GM12878 (cell line): ENCODE measurements around the gene ZNF282. TPM values are rescaled to one million over a fixed set of nuclear protein-coding genes. Genes with fewer than 3 reads are reported as not detected.

Experiments
- ATAC-seq: fragments of 200-7000 bp; cut with Tn5 transposase; 3 replicates; pipeline ENCODE4 v1.9.1; 2020; ENCODE audit warnings: mild to moderate bottlenecking, moderate library complexity
- BruUV-seq: library from RNA; stranded (reverse); fragments of 400-500 nt; replicated peaks from 2 replicates; lab custom pipeline; 2021; lab: Mats Ljungman, UMichigan
- CTCF ChIA-PET: fragments of 300-600 bp; sonication (Branson Sonifier 250); formaldehyde crosslinking; extraction: SDS; loops from one replicate; lab custom pipeline; 2021; ENCODE audit warnings: inconsistent platforms; lab: Yijun Ruan, JAX
- POLR2A ChIA-PET: fragments of 350-600 bp; formaldehyde crosslinking; extraction: SDS; loops from one replicate; lab custom pipeline; 2021; ENCODE audit warnings: inconsistent platforms; lab: Charles Lee
- RAD21 ChIA-PET: fragments of 300-600 bp; sonication (Branson Sonifier 250); formaldehyde crosslinking; loops from one replicate; lab custom pipeline; 2023; ENCODE audit warnings: antibody characterized with exemption; ENCODE audit not compliant: unreplicated experiment; lab: Charles Lee
- SMC1A ChIA-PET: fragments of 300-600 bp; sonication (Branson Sonifier 250); formaldehyde crosslinking; loops from one replicate; lab custom pipeline; 2023; ENCODE audit not compliant: unreplicated experiment, uncharacterized antibody; lab: Charles Lee
- DNase-seq: peaks from one replicate; pipeline ENCODE4 v3.0.0-alpha.2; 2011; ENCODE audit warnings: low read depth, low spot score
- FAIRE-seq: peaks from 3 replicates; lab custom pipeline; 2011; peaks lifted over from hg19 to GRCh38; lab: Jason Lieb, UNC
- H2AFZ ChIP-seq: 2 replicates; pipeline ENCODE4 v1.6.0; 2011; ENCODE audit warnings: low read depth, low read length, control low read depth; ENCODE audit not compliant: control insufficient read depth
- H3K27ac ChIP-seq: 2 replicates; pipeline ENCODE4 v1.5.1; 2011; ENCODE audit warnings: control low read depth; ENCODE audit not compliant: control insufficient read depth, insufficient read depth
- H3K27me3 ChIP-seq, 2 experiments: replicated peaks in 1 of 2; 2 replicates each; pipeline versions ENCODE4 v1.6.0 to v1.6.1; 2011; ENCODE audit warnings: low read length in 1 of 2; ENCODE audit not compliant: control insufficient read depth in 2 of 2, insufficient read depth in 2 of 2
- H3K36me3 ChIP-seq, 2 experiments: 2 replicates each; pipeline ENCODE4 v1.5.1; 2011; ENCODE audit warnings: low read length in 1 of 2; ENCODE audit not compliant: control insufficient read depth in 2 of 2, insufficient read depth in 2 of 2
- H3K4me1 ChIP-seq: 2 replicates; pipeline ENCODE4 v1.6.1; 2011; ENCODE audit warnings: mild to moderate bottlenecking, low read length, moderate library complexity, mixed read lengths; ENCODE audit not compliant: control insufficient read depth, insufficient read depth
- H3K4me2 ChIP-seq: 2 replicates; pipeline ENCODE4 v1.6.0; 2011; ENCODE audit warnings: control low read depth; ENCODE audit not compliant: control insufficient read depth, insufficient read depth
- H3K4me3 ChIP-seq: fragments of 200-600 bp; sonication (generic); 2 replicates; pipeline ENCODE4 v1.5.1; 2016
- H3K79me2 ChIP-seq: 2 replicates; pipeline ENCODE4 v1.6.0; 2011; ENCODE audit warnings: low read length; ENCODE audit not compliant: control insufficient read depth, insufficient read depth
- H3K9ac ChIP-seq: 2 replicates; pipeline ENCODE4 v1.8.0; 2011; ENCODE audit warnings: low read length, control low read depth, mixed read lengths; ENCODE audit not compliant: control insufficient read depth, insufficient read depth
- H3K9me3 ChIP-seq: replicated peaks from 3 replicates; pipeline ENCODE4 v1.5.1; 2011; ENCODE audit warnings: mild to moderate bottlenecking, low read length; ENCODE audit not compliant: control insufficient read depth, insufficient read depth
- H4K20me1 ChIP-seq: 2 replicates; pipeline ENCODE4 v1.6.0; 2011; ENCODE audit not compliant: control insufficient read depth, insufficient read depth
- BCL11A ChIP-seq: IDR thresholded peaks from 2 replicates; pipeline ENCODE4 v1.6.1; 2011; ENCODE audit warnings: low read depth, low read length
- ESRRA ChIP-seq: IDR thresholded peaks from 2 replicates; pipeline ENCODE4 v1.6.1; 2012; ENCODE audit warnings: mild to moderate bottlenecking, low read length, improper control_type of control experiment
- IKZF1 ChIP-seq: fragments of 450-650 bp; conservative IDR thresholded peaks from 2 replicates; pipeline ENCODE4 v1.6.1; 2017; ENCODE audit warnings: antibody characterized with exemption, mild to moderate bottlenecking
- NFYA ChIP-seq: IDR thresholded peaks from 2 replicates; pipeline ENCODE4 v1.6.1; 2011; ENCODE audit warnings: low read depth, mild to moderate bottlenecking, low read length, improper control_type of control experiment, borderline replicate concordance
- RBBP5 ChIP-seq: fragments of 200-600 bp; sonication (generic); conservative IDR thresholded peaks from 2 replicates; pipeline ENCODE4 v1.6.1; 2016
- RCOR1 ChIP-seq: conservative IDR thresholded peaks from 2 replicates; pipeline ENCODE4 v1.6.1; 2012; ENCODE audit warnings: low read depth, low read length, improper control_type of control experiment
- SIX5 ChIP-seq: IDR thresholded peaks from 2 replicates; pipeline ENCODE4 v1.6.1; 2011; ENCODE audit warnings: mild to moderate bottlenecking, low read depth, low read length, moderate library complexity; ENCODE audit not compliant: severe bottlenecking
- SMAD1 ChIP-seq: fragments of 450-650 bp; IDR thresholded peaks from 2 replicates; pipeline ENCODE4 v1.6.1; 2018; ENCODE audit warnings: mild to moderate bottlenecking, low read depth; ENCODE audit not compliant: partially characterized antibody
- SMAD5 ChIP-seq: IDR thresholded peaks from 2 replicates; pipeline ENCODE4 v1.6.1; 2016; ENCODE audit warnings: antibody characterized with exemption, low read depth
- STAT3 ChIP-seq: IDR thresholded peaks from 2 replicates; pipeline ENCODE4 v1.6.1; 2011; ENCODE audit warnings: low read depth, low read length, improper control_type of control experiment
- TCF12 ChIP-seq: IDR thresholded peaks from 2 replicates; pipeline ENCODE4 v1.6.1; 2011; ENCODE audit warnings: low read depth, mild to moderate bottlenecking, low read length
- WGBS: methylation state at CpG from one replicate; pipeline ENCODE4 v1.1.6; 2016; ENCODE audit warnings: low lambda C conversion rate; ENCODE audit not compliant: insufficient replicate concordance, insufficient coverage; ENCODE audit errors: missing lambda C conversion rate; 5-methylcytosine and 5-hydroxymethylcytosine counted together
- in situ Hi-C: fragments of 300-500 bp; cut with MboI; formaldehyde crosslinking; loops from 9 replicates; pipeline ENCODE4 v1.14.3; 2018; ENCODE audit warnings: mixed read lengths
- intact Hi-C: fragments of 100-400 bp; cut with micrococcal nuclease; formaldehyde crosslinking; loops from one replicate; pipeline ENCODE4 v1.14.2; 2022; ENCODE audit not compliant: unreplicated experiment
- polyA plus RNA-seq, 11 experiments: library from polyadenylated mRNA; depleted of rRNA in 4 of 11; unstranded in 6 of 11; stranded (reverse) in 5 of 11; fragments of >200 nt; fragmentation: Nextera tagmentation in 4 of 11; fragmentation: Illumina TruSeq in 1 of 11; extraction: Ambion mirVana in 4 of 11; extraction: Trizol in 1 of 11; gene quantifications; 1 replicate in 1 of 11; 2 replicates in 10 of 11; pipeline versions ENCODE4 v1.2.1 to v1.2.3, GENCODE V29; 2011 to 2016; ENCODE audit warnings: inconsistent platforms in 2 of 11, missing spikeins in 2 of 11, low read depth in 1 of 11
- total RNA-seq, 4 experiments: library from RNA; depleted of rRNA in 3 of 4; stranded (reverse); fragments of >200 nt in 3 of 4; fragmentation: Illumina TruSeq in 1 of 4; extraction: Trizol in 1 of 4; gene quantifications; 2 replicates each; pipeline versions ENCODE4 v1.2.1 to v1.2.3, GENCODE V29; 2013 to 2021
- TF ChIP-seq, protein P1 (sequence below): fragments of 450-650 bp; IDR thresholded peaks from 2 replicates; pipeline ENCODE4 v1.6.1; 2017; ENCODE audit warnings: borderline replicate concordance
- TF ChIP-seq, protein P2 (sequence below): fragments of 450-650 bp; IDR thresholded peaks from 2 replicates; pipeline ENCODE4 v1.6.1; 2017; ENCODE audit warnings: mild to moderate bottlenecking, moderate library complexity

The ZNF282 gene
- total and polyA plus RNA-seq, 10 of the 15 experiments (the other 5 are each of a cell fraction or from before 2014, with no cell fraction given): 0.35 to 28.4 (median 8.1) TPM

DNA sequence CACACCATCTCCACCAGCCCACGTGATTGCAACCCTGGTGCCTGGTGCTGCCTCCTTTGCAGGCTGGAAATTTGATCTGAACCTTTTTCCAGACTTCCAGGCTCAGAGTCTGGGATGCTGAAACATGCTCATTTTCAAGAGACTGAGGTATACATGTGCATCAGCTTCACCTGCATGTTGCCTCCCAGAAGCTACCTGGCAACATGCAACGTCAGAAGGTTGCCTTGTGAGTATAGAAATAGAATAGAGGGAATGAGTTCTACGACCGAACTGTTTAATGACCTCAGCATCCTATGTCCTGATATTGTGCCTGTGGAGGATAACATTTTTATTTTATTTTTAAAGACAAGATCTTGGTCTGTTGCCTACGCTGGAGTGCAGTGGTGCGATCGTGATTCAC is 42.2 kb downstream of the ZNF282 start:
- Histone ChIP-seq H4K20me1 (no peaks in the 10 kb centered on the region), H3K27ac (no peak overlapping the region), H3K9ac (no peak overlapping the region), H3K4me2 (no peak overlapping the region), H3K9me3 (peaks cover 2% of the 10 kb centered on the region; the same call in 2 of the 3 replicates), H3K27me3 (no peaks in the 10 kb centered on the region), H3K36me3 (no peaks in the 10 kb centered on the region), H3K4me3 (no peak overlapping the region), H3K79me2 (peaks cover 20% of the 10 kb centered on the region), H2AFZ (no peak overlapping the region), H3K4me1 (peaks cover 10% of the 10 kb centered on the region)
- no peak for FAIRE-seq
- no TSS peak for BruUV-seq
- TF ChIP-seq STAT3 (no peak), RBBP5 (no peak), ESRRA (no peak)
- in situ Hi-C loops: no loop called here
- CTCF ChIA-PET: interaction anchor here (1.4 kb wide), 1 partner anchor 11 kb away, joined by 3 read pairs; no protein-coding TSS in a partner anchor
- intact Hi-C loops: loop anchor here (5.0 kb wide), 3 partner anchors 40 to 110 kb away; partner anchors contain the start of genes ZNF282, ZNF398 and ZNF425
- POLR2A ChIA-PET: no interaction called here
- no peak for ATAC-seq
- RAD21 ChIA-PET: no interaction called here
- no peak for DNase-seq
- SMC1A ChIA-PET: interaction anchor here (0.6 to 1.3 kb wide), 3 partner anchors 9 to 72 kb away, joined by 3 read pairs; no protein-coding TSS in a partner anchor
- 82% methylated on average over 7 of the region's 7 CpGs for WGBS

DNA sequence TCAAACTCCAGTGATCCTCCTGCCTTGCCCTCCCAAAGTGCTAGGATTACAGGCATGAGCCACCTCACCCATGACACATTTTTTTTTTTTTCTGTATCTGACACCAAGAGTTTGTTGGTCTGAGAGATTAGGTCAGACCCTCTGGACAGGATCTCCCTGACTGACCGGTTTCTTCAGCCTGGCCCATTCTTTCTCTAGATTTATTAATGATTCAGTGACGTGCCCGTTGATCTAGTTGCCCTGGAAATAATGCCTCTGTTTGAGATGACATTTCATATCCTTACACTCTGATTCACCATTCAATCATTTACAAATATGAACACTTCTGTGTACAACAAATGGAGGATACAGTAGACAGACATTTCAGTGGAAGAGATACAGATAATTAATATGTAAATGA is 42.7 kb downstream of the ZNF282 start:
- intact Hi-C loops (loop anchor here (5.0 kb wide), 3 partner anchors 41 to 111 kb away; partner anchors contain the start of genes ZNF282, ZNF398 and ZNF425), in situ Hi-C loops (no loop called here)
- H3K4me3 ChIP-seq: no peak overlapping the region
- H3K36me3 ChIP-seq: no peaks in the 10 kb centered on the region
- no peak overlapping the region for H3K9ac ChIP-seq
- H3K4me2 ChIP-seq: no peak overlapping the region; the same call in 1 of the 2 replicates
- ATAC-seq (no peak), DNase-seq (no peak), FAIRE-seq (no peak)
- H3K27ac ChIP-seq: no peak overlapping the region
- H4K20me1 ChIP-seq: no peaks in the 10 kb centered on the region
- WGBS: 85% methylated on average over 3 of the region's 3 CpGs
- BruUV-seq: no TSS peak
- H3K27me3 ChIP-seq: no peaks in the 10 kb centered on the region
- POLR2A ChIA-PET: no interaction called here
- CTCF ChIA-PET: interaction anchor here (0.8 kb wide), 1 partner anchor 42 kb away, joined by 4 read pairs; the partner anchor contains the start of gene ZNF282
- H3K79me2 ChIP-seq: peaks cover 20% of the 10 kb centered on the region
- SMC1A ChIA-PET: interaction anchor here (0.6 kb wide), 2 partner anchors 72 to 147 kb away, joined by 3 read pairs; partner anchors contain the start of gene ZNF786
- peaks cover 10% of the 10 kb centered on the region for H3K4me1 ChIP-seq
- H2AFZ ChIP-seq: no peak overlapping the region
- RAD21 ChIA-PET: interaction anchor here (0.9 kb wide), 1 partner anchor 44 kb away, joined by 3 read pairs; no protein-coding TSS in a partner anchor
- peaks cover 2% of the 10 kb centered on the region; the same call in 2 of the 3 replicates for H3K9me3 ChIP-seq
- TF ChIP-seq, protein P1, sequence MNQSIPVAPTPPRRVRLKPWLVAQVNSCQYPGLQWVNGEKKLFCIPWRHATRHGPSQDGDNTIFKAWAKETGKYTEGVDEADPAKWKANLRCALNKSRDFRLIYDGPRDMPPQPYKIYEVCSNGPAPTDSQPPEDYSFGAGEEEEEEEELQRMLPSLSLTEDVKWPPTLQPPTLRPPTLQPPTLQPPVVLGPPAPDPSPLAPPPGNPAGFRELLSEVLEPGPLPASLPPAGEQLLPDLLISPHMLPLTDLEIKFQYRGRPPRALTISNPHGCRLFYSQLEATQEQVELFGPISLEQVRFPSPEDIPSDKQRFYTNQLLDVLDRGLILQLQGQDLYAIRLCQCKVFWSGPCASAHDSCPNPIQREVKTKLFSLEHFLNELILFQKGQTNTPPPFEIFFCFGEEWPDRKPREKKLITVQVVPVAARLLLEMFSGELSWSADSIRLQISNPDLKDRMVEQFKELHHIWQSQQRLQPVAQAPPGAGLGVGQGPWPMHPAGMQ: no peak
- no peak for TF ChIP-seq TCF12
- no peak for TF ChIP-seq NFYA
- TF ChIP-seq, protein P2, sequence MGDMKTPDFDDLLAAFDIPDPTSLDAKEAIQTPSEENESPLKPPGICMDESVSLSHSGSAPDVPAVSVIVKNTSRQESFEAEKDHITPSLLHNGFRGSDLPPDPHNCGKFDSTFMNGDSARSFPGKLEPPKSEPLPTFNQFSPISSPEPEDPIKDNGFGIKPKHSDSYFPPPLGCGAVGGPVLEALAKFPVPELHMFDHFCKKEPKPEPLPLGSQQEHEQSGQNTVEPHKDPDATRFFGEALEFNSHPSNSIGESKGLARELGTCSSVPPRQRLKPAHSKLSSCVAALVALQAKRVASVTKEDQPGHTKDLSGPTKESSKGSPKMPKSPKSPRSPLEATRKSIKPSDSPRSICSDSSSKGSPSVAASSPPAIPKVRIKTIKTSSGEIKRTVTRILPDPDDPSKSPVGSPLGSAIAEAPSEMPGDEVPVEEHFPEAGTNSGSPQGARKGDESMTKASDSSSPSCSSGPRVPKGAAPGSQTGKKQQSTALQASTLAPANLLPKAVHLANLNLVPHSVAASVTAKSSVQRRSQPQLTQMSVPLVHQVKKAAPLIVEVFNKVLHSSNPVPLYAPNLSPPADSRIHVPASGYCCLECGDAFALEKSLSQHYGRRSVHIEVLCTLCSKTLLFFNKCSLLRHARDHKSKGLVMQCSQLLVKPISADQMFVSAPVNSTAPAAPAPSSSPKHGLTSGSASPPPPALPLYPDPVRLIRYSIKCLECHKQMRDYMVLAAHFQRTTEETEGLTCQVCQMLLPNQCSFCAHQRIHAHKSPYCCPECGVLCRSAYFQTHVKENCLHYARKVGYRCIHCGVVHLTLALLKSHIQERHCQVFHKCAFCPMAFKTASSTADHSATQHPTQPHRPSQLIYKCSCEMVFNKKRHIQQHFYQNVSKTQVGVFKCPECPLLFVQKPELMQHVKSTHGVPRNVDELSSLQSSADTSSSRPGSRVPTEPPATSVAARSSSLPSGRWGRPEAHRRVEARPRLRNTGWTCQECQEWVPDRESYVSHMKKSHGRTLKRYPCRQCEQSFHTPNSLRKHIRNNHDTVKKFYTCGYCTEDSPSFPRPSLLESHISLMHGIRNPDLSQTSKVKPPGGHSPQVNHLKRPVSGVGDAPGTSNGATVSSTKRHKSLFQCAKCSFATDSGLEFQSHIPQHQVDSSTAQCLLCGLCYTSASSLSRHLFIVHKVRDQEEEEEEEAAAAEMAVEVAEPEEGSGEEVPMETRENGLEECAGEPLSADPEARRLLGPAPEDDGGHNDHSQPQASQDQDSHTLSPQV: no peak
- TF ChIP-seq SIX5: no peak
- TF ChIP-seq SMAD5: no peak
- no peak for TF ChIP-seq BCL11A
- TF ChIP-seq IKZF1: no peak
- no peak for TF ChIP-seq RCOR1
- TF ChIP-seq SMAD1: no peak
